Measurements from ENCODE around the gene GCLM. TPM values are rescaled to one million over a fixed set of nuclear protein-coding genes. Genes with fewer than 3 reads are reported as not detected.
A peak's percentile ranks its signal among the peaks of the same experiment; 100 is the strongest.

The GCLM gene
- total RNA-seq, 1 experiment from 2014 or later: 14.1 TPM

DNA sequence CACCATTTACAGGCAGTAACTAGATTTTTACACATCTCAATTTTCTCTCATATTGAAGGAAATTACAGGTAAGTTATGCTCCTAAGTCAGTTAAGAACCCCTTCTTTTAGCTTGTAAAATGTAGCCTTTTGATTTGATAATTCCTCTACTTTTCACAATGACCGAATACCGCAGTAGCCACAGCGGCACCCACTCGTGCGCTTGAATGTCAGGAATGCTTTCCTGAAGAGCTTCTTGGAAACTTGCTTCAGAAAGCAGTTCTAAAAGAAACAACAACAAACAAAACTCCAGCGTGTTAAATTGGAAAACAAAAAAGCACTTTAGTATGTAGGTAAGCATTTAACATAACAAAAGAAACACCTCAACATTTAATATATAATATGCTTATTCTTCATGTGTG is 20.3 kb downstream of the GCLM start:
- peak overlapping the region; percentile 84 for H3K27ac Mint-ChIP-seq
- H3K36me3 Mint-ChIP-seq: no peaks in the 10 kb centered on the region
- no peaks in the 10 kb centered on the region for H3K27me3 Mint-ChIP-seq (ENCODE audit: low read depth)
- DNase-seq (ENCODE audit: low spot score): no peak
- no peaks in the 10 kb centered on the region for H3K9me3 Mint-ChIP-seq
- ATAC-seq: peak; percentile 39
- peaks cover 17% of the 10 kb centered on the region for H3K4me1 Mint-ChIP-seq
- POLR2A ChIA-PET: interaction anchor here (0.6 to 1.8 kb wide), 2 partner anchors 10 to 16 kb away, joined by 4 to 11 read pairs; partner anchors contain the start of gene DNTTIP2
- CTCF ChIA-PET: interaction anchor here (1.5 to 1.7 kb wide), 2 partner anchors 21 to 91 kb away, joined by 5 to 8 read pairs; partner anchors contain the start of gene GCLM
- TF ChIP-seq E2F1 (CRISPR knock-in tag; IDR thresholded peaks at IDR 0.05) (no peak), GABPB1 (CRISPR knock-in tag; IDR thresholded peaks at IDR 0.05) (no peak), STAT6 (CRISPR knock-in tag; conservative IDR thresholded peaks at IDR 0.05; ENCODE audit: low read depth) (no peak)
- TF ChIP-seq, protein P1, sequence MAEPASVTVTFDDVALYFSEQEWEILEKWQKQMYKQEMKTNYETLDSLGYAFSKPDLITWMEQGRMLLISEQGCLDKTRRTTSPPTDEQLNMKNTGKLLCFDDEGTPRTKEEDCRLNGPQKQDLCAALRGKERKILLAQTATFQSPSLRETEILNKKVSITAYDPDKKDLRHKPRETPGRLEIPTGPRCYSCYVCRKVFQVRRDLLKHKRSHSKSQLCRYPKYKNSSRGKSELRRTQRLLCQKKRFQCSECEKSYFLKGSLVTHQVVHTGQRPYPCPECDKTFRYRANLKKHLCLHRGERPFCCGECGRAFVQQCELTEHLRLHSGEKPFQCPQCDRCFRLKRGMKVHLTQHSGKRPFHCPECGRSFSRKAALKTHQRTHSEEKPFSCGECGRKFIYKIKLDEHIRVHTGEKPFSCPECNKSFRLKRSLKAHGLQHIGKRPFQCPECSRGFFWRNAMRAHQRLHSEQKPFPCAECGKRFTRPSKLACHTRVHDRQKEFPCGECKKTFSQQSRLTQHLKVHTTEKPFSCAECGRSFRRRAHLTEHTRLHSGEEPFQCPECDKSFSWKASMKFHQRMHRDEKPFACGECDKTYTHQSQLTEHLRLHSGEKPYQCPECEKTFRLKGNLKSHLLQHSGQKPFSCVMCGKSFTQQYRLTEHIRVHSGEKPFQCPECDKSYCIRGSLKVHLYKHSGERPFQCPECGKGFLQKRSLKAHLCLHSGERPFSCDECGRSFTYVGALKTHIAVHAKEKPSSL (CRISPR knock-in tag; conservative IDR thresholded peaks at IDR 0.05): no peak
- H3K4me3 Mint-ChIP-seq: peak overlapping the region; percentile 6; the same call in 1 of the 2 replicates

DNA sequence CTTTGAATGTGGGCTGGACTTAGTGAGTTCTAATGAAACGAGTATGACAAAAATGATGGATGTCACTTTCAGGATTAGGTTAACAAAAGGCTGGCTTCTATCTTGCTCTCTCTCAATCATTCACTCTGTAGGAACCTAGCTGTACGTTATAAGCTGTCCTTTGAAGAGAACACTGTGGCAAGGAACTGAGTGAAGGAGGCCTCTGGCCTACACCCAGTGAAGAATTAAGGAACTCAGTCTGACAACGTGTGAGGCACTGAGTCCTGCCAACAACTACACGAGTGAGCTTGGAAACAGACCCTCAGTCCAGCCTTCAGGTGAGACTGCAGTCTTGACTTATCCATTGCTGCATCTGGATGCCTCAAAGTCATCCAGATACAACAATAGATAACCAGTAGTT is 27.0 kb downstream of the GCLM start:
- no peak for DNase-seq (ENCODE audit: low spot score)
- ATAC-seq: no peak
- H3K9me3 Mint-ChIP-seq: no peaks in the 10 kb centered on the region
- ChIA-PET CTCF (no interaction called here), POLR2A (no interaction called here)
- H3K27me3 Mint-ChIP-seq (ENCODE audit: low read depth): no peaks in the 10 kb centered on the region
- no peak overlapping the region for H3K4me3 Mint-ChIP-seq
- peaks cover 9% of the 10 kb centered on the region for H3K4me1 Mint-ChIP-seq
- peaks cover 9% of the 10 kb centered on the region for H3K36me3 Mint-ChIP-seq
- H3K27ac Mint-ChIP-seq: no peak overlapping the region
- TF ChIP-seq HMGA2 (CRISPR knock-in tag; IDR thresholded peaks at IDR 0.05): no peak
- no peak for TF ChIP-seq NFYB (CRISPR knock-in tag; conservative IDR thresholded peaks at IDR 0.05; ENCODE audit: low read depth)
- no peak for TF ChIP-seq JUN (CRISPR knock-in tag; IDR thresholded peaks at IDR 0.05)
- no peak for TF ChIP-seq SP1 (CRISPR knock-in tag; conservative IDR thresholded peaks at IDR 0.05)
- no peak for TF ChIP-seq ELF4 (CRISPR knock-in tag; IDR thresholded peaks at IDR 0.05; ENCODE audit: low read depth)
- TF ChIP-seq, protein P2, sequence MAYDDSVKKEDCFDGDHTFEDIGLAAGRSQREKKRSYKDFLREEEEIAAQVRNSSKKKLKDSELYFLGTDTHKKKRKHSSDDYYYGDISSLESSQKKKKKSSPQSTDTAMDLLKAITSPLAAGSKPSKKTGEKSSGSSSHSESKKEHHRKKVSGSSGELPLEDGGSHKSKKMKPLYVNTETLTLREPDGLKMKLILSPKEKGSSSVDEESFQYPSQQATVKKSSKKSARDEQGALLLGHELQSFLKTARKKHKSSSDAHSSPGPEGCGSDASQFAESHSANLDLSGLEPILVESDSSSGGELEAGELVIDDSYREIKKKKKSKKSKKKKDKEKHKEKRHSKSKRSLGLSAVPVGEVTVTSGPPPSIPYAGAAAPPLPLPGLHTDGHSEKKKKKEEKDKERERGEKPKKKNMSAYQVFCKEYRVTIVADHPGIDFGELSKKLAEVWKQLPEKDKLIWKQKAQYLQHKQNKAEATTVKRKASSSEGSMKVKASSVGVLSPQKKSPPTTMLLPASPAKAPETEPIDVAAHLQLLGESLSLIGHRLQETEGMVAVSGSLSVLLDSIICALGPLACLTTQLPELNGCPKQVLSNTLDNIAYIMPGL (CRISPR knock-in tag; IDR thresholded peaks at IDR 0.05): no peak
- no peak for TF ChIP-seq ESRRA (CRISPR knock-in tag; IDR thresholded peaks at IDR 0.05; ENCODE audit: borderline replicate concordance)
- no peak for TF ChIP-seq ETV6 (CRISPR knock-in tag; IDR thresholded peaks at IDR 0.05)
- TF ChIP-seq TP53 (CRISPR knock-in tag; IDR thresholded peaks at IDR 0.05): no peak
- no peak for TF ChIP-seq ZSCAN18 (CRISPR knock-in tag; IDR thresholded peaks at IDR 0.05)
- TF ChIP-seq E2F4 (CRISPR knock-in tag; IDR thresholded peaks at IDR 0.05; ENCODE audit: borderline replicate concordance, low read depth): no peak
- no peak for TF ChIP-seq ARID4B (CRISPR knock-in tag; IDR thresholded peaks at IDR 0.05; ENCODE audit: borderline replicate concordance)
- no peak for TF ChIP-seq ZNF138 (CRISPR knock-in tag; conservative IDR thresholded peaks at IDR 0.05)
- no peak for TF ChIP-seq ATF1 (CRISPR knock-in tag; IDR thresholded peaks at IDR 0.05)
